K562 (cell line): ENCODE measurements around the gene SECISBP2. TPM values are rescaled to one million over a fixed set of nuclear protein-coding genes. Genes with fewer than 3 reads are reported as not detected.

Source experiments
- BHLHE40 ChIP-seq: IDR thresholded peaks from 2 replicates; pipeline ENCODE4 v1.6.1; 2011; ENCODE audit warnings: low read length, improper control_type of control experiment
- BRD4 ChIP-seq: fragments of 200-600 bp; sonication (generic); IDR thresholded peaks from 2 replicates; pipeline ENCODE4 v1.6.1; 2017; ENCODE audit warnings: inconsistent platforms
- CBFA2T2 ChIP-seq: fragments of 450-650 bp; conservative IDR thresholded peaks from 2 replicates; pipeline ENCODE4 v1.6.1; 2017; ENCODE audit warnings: mild to moderate bottlenecking
- CREBBP ChIP-seq: IDR thresholded peaks from one replicate; pipeline ENCODE4 v1.6.1; 2012; ENCODE audit warnings: low read depth, mild to moderate bottlenecking, control low read depth, inconsistent platforms, low read length
- ETS2 ChIP-seq: IDR thresholded peaks from 2 replicates; pipeline ENCODE4 v1.6.1; 2016; ENCODE audit warnings: borderline replicate concordance, missing genetic modification characterization, mild to moderate bottlenecking, moderate library complexity, missing compliant biosample characterization; ENCODE audit not compliant: poor library complexity, severe bottlenecking
- FOS ChIP-seq: IDR thresholded peaks from 3 replicates; pipeline ENCODE4 v1.6.1; 2011; ENCODE audit not compliant: insufficient read length; ENCODE audit errors: extremely low read depth
- KLF1 ChIP-seq: fragments of 450-650 bp; IDR thresholded peaks from 2 replicates; pipeline ENCODE4 v1.6.1; 2016; ENCODE audit warnings: missing genetic modification characterization, missing compliant biosample characterization
- MIER1 ChIP-seq: fragments of 450-650 bp; IDR thresholded peaks from 2 replicates; pipeline ENCODE4 v1.6.1; 2016; ENCODE audit warnings: antibody characterized with exemption, mild to moderate bottlenecking, low read depth
- POLR2B ChIP-seq: fragments of 450-650 bp; IDR thresholded peaks from 2 replicates; pipeline ENCODE4 v1.6.1; 2018; ENCODE audit warnings: low read depth; ENCODE audit not compliant: partially characterized antibody
- RNF2 ChIP-seq: sonication (generic); IDR thresholded peaks from 2 replicates; pipeline ENCODE4 v1.6.1; 2016
- SFPQ ChIP-seq: fragments of 200-400 bp; formaldehyde crosslinking; IDR thresholded peaks from 2 replicates; pipeline ENCODE4 v1.6.1; 2017; ENCODE audit warnings: mild to moderate bottlenecking, low read depth, low read length, moderate library complexity
- ZBTB49 ChIP-seq: sonication (generic); formaldehyde crosslinking; IDR thresholded peaks from 2 replicates; pipeline ENCODE4 v1.8.0; 2022; ENCODE audit warnings: missing genetic modification reagents, mild to moderate bottlenecking, borderline replicate concordance
- ZNF143 ChIP-seq: sonication (generic); formaldehyde crosslinking; IDR thresholded peaks from 2 replicates; pipeline ENCODE4 v1.9.0; 2022; ENCODE audit warnings: mild to moderate bottlenecking, missing genetic modification reagents
- ZNF224 ChIP-seq: sonication (generic); formaldehyde crosslinking; IDR thresholded peaks from 2 replicates; pipeline ENCODE4 v1.8.0; 2022; ENCODE audit warnings: mild to moderate bottlenecking, missing genetic modification reagents
- ZNF324 ChIP-seq: fragments of 250-450 bp; sonication (Bioruptor Pico); IDR thresholded peaks from 2 replicates; pipeline ENCODE4 v1.4.0; 2020; ENCODE audit warnings: mild to moderate bottlenecking
- ZNF347 ChIP-seq: fragments of 450-650 bp; formaldehyde crosslinking; IDR thresholded peaks from 2 replicates; pipeline ENCODE4 v1.4.0; 2020; ENCODE audit warnings: low read depth, mild to moderate bottlenecking, moderate library complexity
- ZNF507 ChIP-seq: conservative IDR thresholded peaks from 2 replicates; pipeline ENCODE4 v1.6.1; 2017; ENCODE audit warnings: missing genetic modification characterization, missing compliant biosample characterization
- polyA plus RNA-seq, 8 experiments: library from polyadenylated mRNA; depleted of rRNA in 4 of 8; stranded (reverse) in 5 of 8; unstranded in 3 of 8; fragments of >200 nt; fragmentation: Nextera tagmentation in 2 of 8; fragmentation: Illumina TruSeq in 1 of 8; extraction: Ambion mirVana in 2 of 8; extraction: Trizol in 1 of 8; gene quantifications; 2 replicates each; pipeline versions ENCODE4 v1.2.1 to v1.2.3, GENCODE V29; 2011 to 2014; ENCODE audit warnings: inconsistent platforms in 1 of 8, missing spikeins in 1 of 8
- total RNA-seq, 7 experiments: library from RNA; depleted of rRNA in 6 of 7; stranded (reverse); fragments of >200 nt in 6 of 7; fragmentation: Illumina TruSeq in 2 of 7; extraction: Trizol in 2 of 7; gene quantifications; 2 replicates each; pipeline versions ENCODE4 v1.2.1 to v1.2.3, GENCODE V29; 2011 to 2021; ENCODE audit warnings: low replicate concordance in 1 of 7
- TF ChIP-seq, protein P1 (sequence below): fragments of 450-650 bp; formaldehyde crosslinking; conservative IDR thresholded peaks from 2 replicates; pipeline ENCODE4 v1.4.0; 2022; ENCODE audit warnings: mild to moderate bottlenecking, missing genetic modification characterization
- TF ChIP-seq, protein P2 (sequence below): fragments of 250-450 bp; sonication (Bioruptor Pico); IDR thresholded peaks from 2 replicates; pipeline ENCODE4 v1.8.0; 2022; ENCODE audit warnings: moderate library complexity, mild to moderate bottlenecking, inconsistent platforms
- TF ChIP-seq, protein P3 (sequence below): fragments of 450-650 bp; formaldehyde crosslinking; IDR thresholded peaks from 2 replicates; pipeline ENCODE4 v1.4.0; 2022; ENCODE audit warnings: mild to moderate bottlenecking, moderate library complexity

The SECISBP2 gene
- total and polyA plus RNA-seq, 9 of the 15 experiments (the other 6 are each of a cell fraction or from before 2014, with no cell fraction given) = 3.2 to 41.6 (median 26.1) TPM

DNA sequence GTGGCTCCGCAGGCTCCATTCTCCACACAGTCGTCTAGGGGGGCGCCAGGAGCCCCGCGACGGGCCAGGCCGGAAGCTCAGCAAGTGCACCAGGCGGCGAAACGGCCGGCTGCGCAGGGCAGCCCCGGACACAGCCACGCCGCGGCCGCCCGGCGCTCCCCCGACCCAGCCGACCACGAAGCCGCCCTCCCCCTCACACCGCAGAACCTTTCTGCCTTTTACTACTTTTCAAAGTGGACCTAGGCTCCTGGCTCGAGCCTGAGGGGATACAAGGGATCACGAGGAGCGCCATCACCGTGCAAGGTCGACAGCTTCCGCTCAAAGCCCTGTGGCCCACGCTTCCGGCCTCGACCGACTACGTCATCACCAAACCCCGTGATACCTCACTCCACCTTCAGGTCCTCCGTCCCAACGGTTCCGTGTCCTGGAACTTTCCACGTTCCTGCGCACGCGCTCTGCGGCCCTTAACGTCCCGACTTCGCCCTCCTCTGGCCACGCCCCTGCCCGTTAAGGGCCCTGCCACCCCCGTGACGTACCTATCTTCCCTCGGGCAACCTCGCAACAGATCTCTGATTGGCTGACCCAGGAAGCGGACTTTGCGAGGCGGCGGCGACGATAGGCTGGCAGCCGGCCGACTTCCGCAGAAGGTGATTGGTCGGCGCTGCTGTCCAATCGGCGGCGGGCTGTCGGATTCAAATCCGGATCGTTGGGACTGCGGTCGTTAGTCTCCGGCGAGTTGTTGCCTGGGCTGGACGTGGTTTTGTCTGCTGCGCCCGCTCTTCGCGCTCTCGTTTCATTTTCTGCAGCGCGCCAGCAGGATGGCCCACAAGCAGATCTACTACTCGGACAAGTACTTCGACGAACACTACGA is 7.6 kb upstream of the SECISBP2 start, which contains the start of gene CKS2 (continued):
- no peak for TF ChIP-seq MIER1
- no peak for TF ChIP-seq ZNF347
- TF ChIP-seq BRD4 = peak; percentile 91
- no peak for TF ChIP-seq ZNF224 (CRISPR knock-in tag)
- no peak for TF ChIP-seq SFPQ
- peak; percentile 94 for TF ChIP-seq POLR2B
- no peak; the same call in 1 of the 2 replicates for TF ChIP-seq BHLHE40
- no peak for TF ChIP-seq ZBTB49 (CRISPR knock-in tag)
- no peak for TF ChIP-seq KLF1 (tag)
- TF ChIP-seq ETS2 (tag) = no peak
- no peak for TF ChIP-seq ZNF324 (CRISPR knock-in tag)
- no peak for TF ChIP-seq ZNF143 (CRISPR knock-in tag)
- no peak for TF ChIP-seq CREBBP
- TF ChIP-seq CBFA2T2 = no peak
- TF ChIP-seq RNF2 = no peak
- TF ChIP-seq, protein P1, sequence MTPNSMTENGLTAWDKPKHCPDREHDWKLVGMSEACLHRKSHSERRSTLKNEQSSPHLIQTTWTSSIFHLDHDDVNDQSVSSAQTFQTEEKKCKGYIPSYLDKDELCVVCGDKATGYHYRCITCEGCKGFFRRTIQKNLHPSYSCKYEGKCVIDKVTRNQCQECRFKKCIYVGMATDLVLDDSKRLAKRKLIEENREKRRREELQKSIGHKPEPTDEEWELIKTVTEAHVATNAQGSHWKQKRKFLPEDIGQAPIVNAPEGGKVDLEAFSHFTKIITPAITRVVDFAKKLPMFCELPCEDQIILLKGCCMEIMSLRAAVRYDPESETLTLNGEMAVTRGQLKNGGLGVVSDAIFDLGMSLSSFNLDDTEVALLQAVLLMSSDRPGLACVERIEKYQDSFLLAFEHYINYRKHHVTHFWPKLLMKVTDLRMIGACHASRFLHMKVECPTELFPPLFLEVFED = no peak
- TF ChIP-seq, protein P2, sequence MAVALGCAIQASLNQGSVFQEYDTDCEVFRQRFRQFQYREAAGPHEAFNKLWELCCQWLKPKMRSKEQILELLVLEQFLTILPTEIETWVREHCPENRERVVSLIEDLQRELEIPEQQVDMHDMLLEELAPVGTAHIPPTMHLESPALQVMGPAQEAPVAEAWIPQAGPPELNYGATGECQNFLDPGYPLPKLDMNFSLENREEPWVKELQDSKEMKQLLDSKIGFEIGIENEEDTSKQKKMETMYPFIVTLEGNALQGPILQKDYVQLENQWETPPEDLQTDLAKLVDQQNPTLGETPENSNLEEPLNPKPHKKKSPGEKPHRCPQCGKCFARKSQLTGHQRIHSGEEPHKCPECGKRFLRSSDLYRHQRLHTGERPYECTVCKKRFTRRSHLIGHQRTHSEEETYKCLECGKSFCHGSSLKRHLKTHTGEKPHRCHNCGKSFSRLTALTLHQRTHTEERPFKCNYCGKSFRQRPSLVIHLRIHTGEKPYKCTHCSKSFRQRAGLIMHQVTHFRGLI (CRISPR knock-in tag) = no peak
- TF ChIP-seq ZNF507 (tag) = no peak
- TF ChIP-seq FOS = peak; percentile 83
- TF ChIP-seq, protein P3, sequence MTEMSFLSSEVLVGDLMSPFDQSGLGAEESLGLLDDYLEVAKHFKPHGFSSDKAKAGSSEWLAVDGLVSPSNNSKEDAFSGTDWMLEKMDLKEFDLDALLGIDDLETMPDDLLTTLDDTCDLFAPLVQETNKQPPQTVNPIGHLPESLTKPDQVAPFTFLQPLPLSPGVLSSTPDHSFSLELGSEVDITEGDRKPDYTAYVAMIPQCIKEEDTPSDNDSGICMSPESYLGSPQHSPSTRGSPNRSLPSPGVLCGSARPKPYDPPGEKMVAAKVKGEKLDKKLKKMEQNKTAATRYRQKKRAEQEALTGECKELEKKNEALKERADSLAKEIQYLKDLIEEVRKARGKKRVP = 0 out of 2 replicates have a peak, but pooled peaks have one; percentile 19
